GM12878 (cell line): Measurements from ENCODE around the gene GGA2. TPM values are rescaled to one million over a fixed set of nuclear protein-coding genes. Genes with fewer than 3 reads are reported as not detected.

ENCODE experiments used
- ATAC-seq: fragments of 200-7000 bp; cut with Tn5 transposase; 3 replicates; pipeline ENCODE4 v1.9.1; 2020; ENCODE audit warnings: mild to moderate bottlenecking, moderate library complexity
- BruUV-seq: library from RNA; stranded (reverse); fragments of 400-500 nt; replicated peaks from 2 replicates; lab custom pipeline; 2021; lab: Mats Ljungman, UMichigan
- CTCF ChIA-PET: fragments of 300-600 bp; sonication (Branson Sonifier 250); formaldehyde crosslinking; extraction: SDS; loops from one replicate; lab custom pipeline; 2021; ENCODE audit warnings: inconsistent platforms; lab: Yijun Ruan, JAX
- POLR2A ChIA-PET: fragments of 350-600 bp; formaldehyde crosslinking; extraction: SDS; loops from one replicate; lab custom pipeline; 2021; ENCODE audit warnings: inconsistent platforms; lab: Charles Lee
- RAD21 ChIA-PET: fragments of 300-600 bp; sonication (Branson Sonifier 250); formaldehyde crosslinking; loops from one replicate; lab custom pipeline; 2023; ENCODE audit warnings: antibody characterized with exemption; ENCODE audit not compliant: unreplicated experiment; lab: Charles Lee
- SMC1A ChIA-PET: fragments of 300-600 bp; sonication (Branson Sonifier 250); formaldehyde crosslinking; loops from one replicate; lab custom pipeline; 2023; ENCODE audit not compliant: unreplicated experiment, uncharacterized antibody; lab: Charles Lee
- DNase-seq: peaks from one replicate; pipeline ENCODE4 v3.0.0-alpha.2; 2011; ENCODE audit warnings: low read depth, low spot score
- FAIRE-seq: peaks from 3 replicates; lab custom pipeline; 2011; peaks lifted over from hg19 to GRCh38; lab: Jason Lieb, UNC
- H2AFZ ChIP-seq: 2 replicates; pipeline ENCODE4 v1.6.0; 2011; ENCODE audit warnings: low read depth, low read length, control low read depth; ENCODE audit not compliant: control insufficient read depth
- H3K27ac ChIP-seq: 2 replicates; pipeline ENCODE4 v1.5.1; 2011; ENCODE audit warnings: control low read depth; ENCODE audit not compliant: control insufficient read depth, insufficient read depth
- H3K27me3 ChIP-seq, 2 experiments: replicated peaks in 1 of 2; 2 replicates each; pipeline versions ENCODE4 v1.6.0 to v1.6.1; 2011; ENCODE audit warnings: low read length in 1 of 2; ENCODE audit not compliant: control insufficient read depth in 2 of 2, insufficient read depth in 2 of 2
- H3K36me3 ChIP-seq, 2 experiments: 2 replicates each; pipeline ENCODE4 v1.5.1; 2011; ENCODE audit warnings: low read length in 1 of 2; ENCODE audit not compliant: control insufficient read depth in 2 of 2, insufficient read depth in 2 of 2
- H3K4me1 ChIP-seq: 2 replicates; pipeline ENCODE4 v1.6.1; 2011; ENCODE audit warnings: mild to moderate bottlenecking, low read length, moderate library complexity, mixed read lengths; ENCODE audit not compliant: control insufficient read depth, insufficient read depth
- H3K4me2 ChIP-seq: 2 replicates; pipeline ENCODE4 v1.6.0; 2011; ENCODE audit warnings: control low read depth; ENCODE audit not compliant: control insufficient read depth, insufficient read depth
- H3K4me3 ChIP-seq: fragments of 200-600 bp; sonication (generic); 2 replicates; pipeline ENCODE4 v1.5.1; 2016
- H3K79me2 ChIP-seq: 2 replicates; pipeline ENCODE4 v1.6.0; 2011; ENCODE audit warnings: low read length; ENCODE audit not compliant: control insufficient read depth, insufficient read depth
- H3K9ac ChIP-seq: 2 replicates; pipeline ENCODE4 v1.8.0; 2011; ENCODE audit warnings: low read length, control low read depth, mixed read lengths; ENCODE audit not compliant: control insufficient read depth, insufficient read depth
- H3K9me3 ChIP-seq: replicated peaks from 3 replicates; pipeline ENCODE4 v1.5.1; 2011; ENCODE audit warnings: mild to moderate bottlenecking, low read length; ENCODE audit not compliant: control insufficient read depth, insufficient read depth
- H4K20me1 ChIP-seq: 2 replicates; pipeline ENCODE4 v1.6.0; 2011; ENCODE audit not compliant: control insufficient read depth, insufficient read depth
- CHD2 ChIP-seq: IDR thresholded peaks from 2 replicates; pipeline ENCODE4 v1.6.1; 2011; ENCODE audit warnings: low read depth, low read length, improper control_type of control experiment, borderline replicate concordance
- CREM ChIP-seq: IDR thresholded peaks from 2 replicates; pipeline ENCODE4 v1.6.1; 2014; ENCODE audit warnings: antibody characterized with exemption, low read depth
- CTCF ChIP-seq, 3 experiments: IDR thresholded peaks in 2 of 3; conservative IDR thresholded peaks in 1 of 3; 2 replicates each; pipeline ENCODE4 v1.5.1; 2011; ENCODE audit warnings: low read depth in 3 of 3, low read length in 3 of 3, mild to moderate bottlenecking in 3 of 3, control low read depth in 2 of 3, moderate library complexity in 2 of 3, inconsistent platforms in 1 of 3, mixed read lengths in 1 of 3; ENCODE audit not compliant: control insufficient read depth in 2 of 3, insufficient read depth in 1 of 3; ENCODE audit errors: extremely low read depth in 1 of 3
- FOS ChIP-seq: IDR thresholded peaks from 3 replicates; pipeline ENCODE4 v1.6.1; 2011; ENCODE audit warnings: borderline replicate concordance; ENCODE audit not compliant: insufficient read length; ENCODE audit errors: extremely low read depth
- HDGF ChIP-seq: fragments of 450-650 bp; IDR thresholded peaks from 2 replicates; pipeline ENCODE4 v1.6.1; 2016; ENCODE audit warnings: antibody characterized with exemption
- JUNB ChIP-seq: IDR thresholded peaks from 2 replicates; pipeline ENCODE4 v1.6.1; 2016; ENCODE audit warnings: antibody characterized with exemption, mild to moderate bottlenecking
- NFXL1 ChIP-seq: fragments of 450-650 bp; IDR thresholded peaks from 2 replicates; pipeline ENCODE4 v1.6.1; 2017; ENCODE audit warnings: antibody characterized with exemption, mild to moderate bottlenecking, borderline replicate concordance
- NR2C1 ChIP-seq: fragments of 450-650 bp; IDR thresholded peaks from 2 replicates; pipeline ENCODE4 v1.6.1; 2017; ENCODE audit warnings: antibody characterized with exemption, mild to moderate bottlenecking, moderate library complexity
- NR2C2 ChIP-seq: IDR thresholded peaks from 2 replicates; pipeline ENCODE4 v1.6.1; 2011; ENCODE audit warnings: borderline replicate concordance, low read depth; ENCODE audit not compliant: control insufficient read depth, insufficient read length
- PML ChIP-seq: IDR thresholded peaks from 2 replicates; pipeline ENCODE4 v1.6.1; 2012; ENCODE audit warnings: low read length, inconsistent platforms
- POLR2AphosphoS5 ChIP-seq: IDR thresholded peaks from 2 replicates; pipeline ENCODE4 v1.6.1; 2011; ENCODE audit warnings: mild to moderate bottlenecking, low read length, inconsistent platforms
- RAD21 ChIP-seq: IDR thresholded peaks from 2 replicates; pipeline ENCODE4 v1.6.1; 2011; ENCODE audit warnings: mild to moderate bottlenecking, low read depth, low read length, moderate library complexity; ENCODE audit not compliant: insufficient read depth
- SMARCA5 ChIP-seq: fragments of 450-650 bp; IDR thresholded peaks from 2 replicates; pipeline ENCODE4 v1.6.1; 2017; ENCODE audit warnings: mild to moderate bottlenecking
- SPI1 ChIP-seq: IDR thresholded peaks from 2 replicates; pipeline ENCODE4 v1.6.1; 2011; ENCODE audit warnings: low read depth, mild to moderate bottlenecking, low read length, moderate library complexity, borderline replicate concordance; ENCODE audit not compliant: insufficient read depth
- STAT1 ChIP-seq: fragments of 450-650 bp; conservative IDR thresholded peaks from 2 replicates; pipeline ENCODE4 v1.6.1; 2014; ENCODE audit warnings: antibody characterized with exemption, mild to moderate bottlenecking
- WGBS: methylation state at CpG from one replicate; pipeline ENCODE4 v1.1.6; 2016; ENCODE audit warnings: low lambda C conversion rate; ENCODE audit not compliant: insufficient replicate concordance, insufficient coverage; ENCODE audit errors: missing lambda C conversion rate; 5-methylcytosine and 5-hydroxymethylcytosine counted together
- in situ Hi-C: fragments of 300-500 bp; cut with MboI; formaldehyde crosslinking; loops from 9 replicates; pipeline ENCODE4 v1.14.3; 2018; ENCODE audit warnings: mixed read lengths
- intact Hi-C: fragments of 100-400 bp; cut with micrococcal nuclease; formaldehyde crosslinking; loops from one replicate; pipeline ENCODE4 v1.14.2; 2022; ENCODE audit not compliant: unreplicated experiment
- polyA plus RNA-seq, 11 experiments: library from polyadenylated mRNA; depleted of rRNA in 4 of 11; unstranded in 6 of 11; stranded (reverse) in 5 of 11; fragments of >200 nt; fragmentation: Nextera tagmentation in 4 of 11; fragmentation: Illumina TruSeq in 1 of 11; extraction: Ambion mirVana in 4 of 11; extraction: Trizol in 1 of 11; gene quantifications; 1 replicate in 1 of 11; 2 replicates in 10 of 11; pipeline versions ENCODE4 v1.2.1 to v1.2.3, GENCODE V29; 2011 to 2016; ENCODE audit warnings: inconsistent platforms in 2 of 11, missing spikeins in 2 of 11, low read depth in 1 of 11
- total RNA-seq, 4 experiments: library from RNA; depleted of rRNA in 3 of 4; stranded (reverse); fragments of >200 nt in 3 of 4; fragmentation: Illumina TruSeq in 1 of 4; extraction: Trizol in 1 of 4; gene quantifications; 2 replicates each; pipeline versions ENCODE4 v1.2.1 to v1.2.3, GENCODE V29; 2013 to 2021

GGA2 gene
- total and polyA plus RNA-seq, 10 of the 15 experiments (the other 5 are each of a cell fraction or from before 2014, with no cell fraction given) = 14.1 to 153 (median 86.6) TPM

- Histone ChIP-seq H3K27ac (no peak overlapping the region), H3K27me3 (no peaks in the 10 kb centered on the region), H3K4me3 (no peak overlapping the region), H4K20me1 (no peaks in the 10 kb centered on the region), H3K9ac (no peak overlapping the region), H3K4me1 (no peaks in the 10 kb centered on the region), H2AFZ (no peak overlapping the region), H3K79me2 (no peaks in the 10 kb centered on the region), H3K36me3 (peaks cover 2 to 12% of the 10 kb centered on the region in 2 experiments), H3K9me3 (no peaks in the 10 kb centered on the region), H3K4me2 (no peak overlapping the region)
- SMC1A ChIA-PET = interaction anchor here (0.7 to 6.7 kb wide), 16 partner anchors 11 to 342 kb away, joined by 3 to 189 read pairs (median 6); partner anchors contain the start of genes NDUFAB1, SCNN1B and SCNN1G
- ATAC-seq = no peak
- no TSS peak for BruUV-seq
- FAIRE-seq = no peak
- TF ChIP-seq FOS = no peak
- TF ChIP-seq JUNB = no peak
- POLR2A ChIA-PET = interaction anchor here (1.2 kb wide), 1 partner anchor 254 kb away, joined by 3 read pairs; no protein-coding TSS in a partner anchor
- in situ Hi-C loops = no loop called here
- intact Hi-C loops = loop anchor here (10.0 kb wide), 1 partner anchor 102 kb away; no protein-coding TSS in a partner anchor
- 95% methylated on average over 4 of the region's 4 CpGs for WGBS
- RAD21 ChIA-PET = interaction anchor here (5.2 to 6.6 kb wide), 2 partner anchors 69 to 253 kb away, joined by 48 to 159 read pairs; partner anchors contain the start of gene SCNN1G
- no peak for DNase-seq
- CTCF ChIA-PET = interaction anchor here (0.6 to 10.5 kb wide), 21 partner anchors 8 to 358 kb away, joined by 3 to 470 read pairs (median 6); partner anchors contain the start of genes COG7, EARS2, SCNN1B and SCNN1G
Measured at GRCh38 chr16:23436951-23437350, 73.3 kb downstream of the GGA2 start.

GRCh38 chr16:23435500-23435899 lies 74.8 kb downstream of the GGA2 start:
- in situ Hi-C loops = no loop called here
- H3K4me3 ChIP-seq = no peak overlapping the region
- H3K9ac ChIP-seq = no peak overlapping the region
- intact Hi-C loops = loop anchor here (2.0 to 10.0 kb wide), 3 partner anchors 101 to 537 kb away; no protein-coding TSS in a partner anchor
- ATAC-seq (peak; percentile 100), DNase-seq (peak; percentile 15), FAIRE-seq (peak; percentile 23)
- no peaks in the 10 kb centered on the region for H3K4me1 ChIP-seq
- peaks cover 2 to 12% of the 10 kb centered on the region in 2 experiments for H3K36me3 ChIP-seq
- WGBS = 47% methylated on average over 6 of the region's 6 CpGs
- H3K27me3 ChIP-seq = no peaks in the 10 kb centered on the region
- H3K27ac ChIP-seq = no peak overlapping the region
- no TSS peak for BruUV-seq
- POLR2A ChIA-PET = interaction anchor here (0.8 kb wide), 1 partner anchor 112 kb away, joined by 3 read pairs; no protein-coding TSS in a partner anchor
- no peak overlapping the region for H3K4me2 ChIP-seq
- CTCF ChIA-PET = interaction anchor here (0.5 to 10.5 kb wide), 76 partner anchors 9 to 1249 kb away, joined by 3 to 470 read pairs (median 5); partner anchors contain the start of genes COG7, EARS2, NDUFAB1 and SCNN1B
- H3K79me2 ChIP-seq = no peaks in the 10 kb centered on the region
- no peaks in the 10 kb centered on the region for H4K20me1 ChIP-seq
- SMC1A ChIA-PET = interaction anchor here (0.5 to 6.7 kb wide), 36 partner anchors 9 to 341 kb away, joined by 3 to 189 read pairs (median 5); partner anchors contain the start of genes COG7, SCNN1B and SCNN1G
- no peaks in the 10 kb centered on the region for H3K9me3 ChIP-seq
- RAD21 ChIA-PET = interaction anchor here (0.5 to 6.6 kb wide), 25 partner anchors 13 to 1069 kb away, joined by 3 to 159 read pairs (median 5); partner anchors contain the start of genes NDUFAB1, SCNN1B and SCNN1G
- H2AFZ ChIP-seq = no peak overlapping the region
- TF ChIP-seq POLR2AphosphoS5 (no peak), RAD21 (peak; percentile 72), HDGF (0 out of 2 replicates have a peak, but pooled peaks have one; percentile 0), NR2C2 (no peak), NR2C1 (no peak), PML (no peak), STAT1 (no peak), SMARCA5 (0 out of 2 replicates have a peak, but pooled peaks have one; percentile 49), SPI1 (no peak), NFXL1 (no peak), CHD2 (no peak), CREM (no peak), CTCF (IDR thresholded peaks at IDR 0.05 in 2 of 3, conservative IDR thresholded peaks at IDR 0.05 in 1 of 3; ENCODE audit: control insufficient read depth in 2 of 3, extremely low read depth in 1 of 3, insufficient read depth in 1 of 3, low read depth in 3 of 3, low read length in 3 of 3) (peak; percentile 89 to 93 (median 91))
